ENCODE data around the gene TMEM214.

TMEM214 gene

DNA sequence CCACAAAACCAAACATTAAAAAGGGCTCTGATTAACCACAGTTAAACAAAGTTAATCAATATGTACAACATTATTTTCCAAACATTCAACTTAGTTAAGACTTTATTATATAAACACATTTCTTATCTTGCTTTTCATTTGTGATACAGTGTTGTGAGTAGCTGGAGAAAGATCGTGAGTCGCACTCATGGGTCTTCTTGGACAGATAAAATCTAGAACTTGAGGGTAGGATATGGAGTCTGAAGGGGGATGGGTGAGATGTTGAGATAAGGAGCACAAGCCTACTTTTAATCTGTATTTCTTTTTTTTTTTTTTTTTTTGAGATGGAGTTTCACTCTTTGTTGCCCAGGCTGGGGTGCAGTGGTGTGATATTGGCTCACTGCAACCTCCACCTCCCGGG is 22.6 kb upstream of the TMEM214 start:
- peak; percentile 18 for DNase-seq

DNA sequence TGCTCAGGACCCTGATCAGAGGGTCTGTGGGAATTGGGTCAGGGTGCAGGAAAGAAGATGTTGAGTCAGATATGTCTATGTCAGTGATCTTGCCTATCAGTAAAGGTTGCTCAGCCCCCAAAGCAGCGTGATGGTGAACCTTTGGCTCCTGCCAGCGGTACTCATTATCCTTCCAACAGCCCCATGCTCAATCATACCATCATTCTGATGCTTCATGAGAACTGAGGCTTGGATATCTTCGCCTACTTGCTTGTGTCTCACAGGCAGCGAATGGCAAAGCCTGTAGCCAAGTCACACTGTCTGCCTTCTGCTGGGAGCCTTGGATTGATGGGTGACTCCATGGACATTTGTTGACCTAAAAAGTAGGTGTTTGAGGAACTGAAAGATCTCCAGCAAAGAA is 19.0 kb upstream of the TMEM214 start:
- DNase-seq, result no peak

- peak; percentile 42 for DNase-seq
These were observed 17.9 kb upstream of the TMEM214 start for GRCh38 chr2:27014771-27015433.

DNA sequence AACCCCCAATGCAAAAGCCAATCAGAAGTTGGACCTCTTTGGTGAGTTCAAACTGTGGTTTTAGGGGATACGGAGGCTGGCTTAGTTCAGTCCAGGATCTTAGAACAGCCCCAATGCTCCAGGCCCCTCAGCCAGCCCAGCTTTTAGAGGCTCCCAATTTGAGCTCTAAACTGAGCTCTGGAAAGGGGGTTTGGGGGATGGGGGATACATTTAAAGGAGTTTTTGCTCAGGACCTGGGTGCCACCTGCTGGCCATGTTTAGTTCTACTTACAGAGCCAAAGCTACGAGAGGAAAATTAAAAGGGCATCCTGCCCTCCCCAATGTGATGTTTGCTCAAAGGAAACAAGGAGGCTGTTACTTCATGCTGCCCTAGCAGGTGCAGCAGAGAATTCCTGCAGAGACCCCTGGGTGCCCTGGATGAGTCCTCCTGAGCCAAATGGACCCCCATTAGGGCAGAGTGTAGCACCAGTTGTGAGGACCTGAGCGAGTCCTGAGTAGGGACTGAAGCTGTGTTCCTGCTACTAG is 15.9 kb upstream of the TMEM214 start:
- peak; percentile 60 for DNase-seq

GRCh38 chr2:27018142-27018541 is 14.6 kb upstream of the TMEM214 start:
- DNase-seq, result peak; percentile 40

DNA sequence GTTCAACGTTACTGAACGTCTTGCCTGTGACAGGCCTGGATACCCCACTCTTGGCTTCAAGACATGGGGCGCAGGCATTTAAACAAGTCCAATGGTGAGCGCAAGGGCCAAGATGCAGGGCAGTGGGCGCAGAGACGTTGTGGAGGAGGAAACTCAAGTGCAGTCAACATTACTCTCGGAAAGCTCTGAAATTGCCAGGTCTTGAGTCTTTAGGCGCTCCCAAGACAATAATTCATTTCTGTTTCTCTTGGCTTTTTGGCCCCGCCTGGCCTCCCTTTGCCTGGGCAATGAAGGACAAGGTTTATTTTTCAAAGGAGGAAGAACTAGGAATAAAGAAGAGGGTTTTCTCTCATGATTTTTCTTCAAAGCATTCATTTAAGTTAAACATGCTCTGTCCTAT is 13.3 kb upstream of the TMEM214 start:
- no peak for DNase-seq

GRCh38 chr2:27019931-27020855 is 12.6 kb upstream of the TMEM214 start:
- DNase-seq, result no peak

DNA sequence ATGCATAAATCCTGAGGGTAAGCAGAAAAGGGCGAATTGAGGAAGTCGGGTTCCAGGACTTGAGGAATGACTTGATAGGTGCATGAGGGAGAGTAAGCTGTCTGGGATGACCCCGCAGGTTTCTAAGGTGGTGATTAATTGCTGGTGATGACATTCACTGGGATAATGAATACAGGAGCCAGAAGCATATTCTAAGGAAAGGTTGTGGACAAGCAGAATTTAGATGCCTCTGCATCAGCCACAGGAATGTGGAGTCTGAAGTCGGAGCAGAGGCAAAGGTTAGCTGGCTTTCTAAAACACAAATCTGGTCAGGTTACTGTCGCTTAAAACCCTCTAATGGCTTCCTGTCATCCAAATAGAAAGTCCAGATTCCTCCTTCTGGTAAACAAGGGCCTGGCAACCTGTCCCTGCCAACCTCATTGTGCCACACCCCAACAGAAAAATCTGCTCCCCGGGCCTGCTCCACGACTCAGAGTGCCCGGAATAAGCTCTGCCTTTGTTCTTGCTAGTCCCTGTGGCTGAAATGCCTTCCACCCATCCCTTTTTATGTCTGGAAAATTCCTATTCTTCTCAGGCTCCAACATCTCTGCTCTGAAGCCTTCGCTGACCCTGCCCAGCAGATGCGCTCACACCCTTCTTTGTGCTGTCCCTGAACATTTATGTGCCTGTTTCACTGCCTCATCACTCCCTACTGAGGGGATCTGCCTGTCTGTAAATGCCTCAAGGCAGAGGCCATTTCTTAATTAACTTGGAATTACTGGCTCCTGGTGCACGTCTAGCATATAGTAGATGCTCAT is 11.3 kb upstream of the TMEM214 start:
- DNase-seq, result no peak

GRCh38 chr2:27023740-27024139 is 9.0 kb upstream of the TMEM214 start:
- no peak for DNase-seq

GRCh38 chr2:27024188-27024587 is 8.6 kb upstream of the TMEM214 start:
- no peak for DNase-seq

DNA sequence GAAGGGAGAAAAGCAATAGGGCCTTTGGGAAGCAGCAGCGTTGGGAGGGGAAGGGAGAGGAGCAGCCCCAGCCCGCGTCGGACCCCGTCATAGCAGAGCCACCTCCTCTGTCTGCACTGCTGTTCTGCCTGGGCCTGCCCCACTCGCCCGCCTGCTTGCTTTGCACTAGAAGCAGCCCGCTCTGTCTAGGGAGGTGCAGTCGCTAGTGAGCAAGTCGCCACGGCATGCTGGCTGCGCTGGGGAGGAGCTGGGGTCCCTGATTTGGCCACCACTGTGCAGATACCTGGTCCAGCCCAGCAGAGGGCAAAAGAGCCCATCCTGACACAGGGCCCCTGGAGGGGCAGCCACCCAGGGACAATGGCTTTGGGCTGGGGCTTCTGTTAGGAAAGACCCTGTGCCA is 8.0 kb upstream of the TMEM214 start:
- no peak for DNase-seq

DNA sequence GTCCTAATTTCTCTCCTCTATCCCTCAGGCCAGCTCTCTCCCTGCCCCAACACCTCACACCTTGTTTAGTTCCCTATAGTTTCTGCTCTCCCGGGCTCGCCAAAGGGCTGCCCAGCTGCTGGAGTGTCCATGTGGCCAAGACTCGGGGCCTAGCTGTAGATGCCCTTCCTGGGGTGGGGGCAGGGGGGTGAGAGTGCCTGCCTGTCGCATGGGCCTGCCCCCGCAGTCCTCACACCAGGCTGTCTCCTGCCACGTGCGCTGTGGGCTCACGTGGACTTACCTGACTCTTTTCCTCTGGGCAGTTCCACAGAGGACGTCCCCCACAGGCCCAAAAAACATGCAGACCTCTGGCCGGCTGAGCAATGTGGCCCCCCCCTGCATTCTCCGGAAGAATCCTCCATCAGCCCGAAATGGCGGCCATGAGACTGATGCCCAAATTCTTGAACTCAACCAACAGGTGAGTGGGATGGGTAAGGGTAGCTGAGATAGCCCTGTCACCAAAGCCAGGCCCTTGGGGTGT is 7.4 kb upstream of the TMEM214 start:
- no peak for DNase-seq

GRCh38 chr2:27025861-27026851 is 6.6 kb upstream of the TMEM214 start:
- DNase-seq, result no peak

GRCh38 chr2:27027211-27027651 is 5.5 kb upstream of the TMEM214 start:
- DNase-seq, result no peak

DNA sequence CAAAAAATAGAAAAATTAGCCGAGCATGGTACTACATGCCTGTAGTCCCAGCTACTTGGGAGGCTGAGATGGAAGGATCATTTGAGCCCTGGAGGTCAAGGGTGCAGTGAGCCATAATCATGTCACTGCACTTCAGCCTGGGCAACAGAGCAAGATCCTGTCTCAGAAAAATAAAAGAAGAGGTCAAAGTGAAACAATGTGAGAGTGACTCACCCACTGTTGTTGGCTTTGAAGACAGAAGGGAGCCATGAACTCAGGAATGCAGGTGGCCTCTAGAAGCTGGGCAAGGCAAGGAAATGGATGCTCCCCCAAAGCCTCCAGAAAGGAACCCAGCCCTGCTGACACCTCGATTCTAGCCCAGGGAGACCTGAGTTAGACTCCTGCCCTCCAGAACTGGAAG is 3.7 kb upstream of the TMEM214 start:
- DNase-seq, result no peak

- DNase-seq, result no peak
These were observed 588 bp downstream of the TMEM214 start for GRCh38 chr2:27033253-27033852.

DNA sequence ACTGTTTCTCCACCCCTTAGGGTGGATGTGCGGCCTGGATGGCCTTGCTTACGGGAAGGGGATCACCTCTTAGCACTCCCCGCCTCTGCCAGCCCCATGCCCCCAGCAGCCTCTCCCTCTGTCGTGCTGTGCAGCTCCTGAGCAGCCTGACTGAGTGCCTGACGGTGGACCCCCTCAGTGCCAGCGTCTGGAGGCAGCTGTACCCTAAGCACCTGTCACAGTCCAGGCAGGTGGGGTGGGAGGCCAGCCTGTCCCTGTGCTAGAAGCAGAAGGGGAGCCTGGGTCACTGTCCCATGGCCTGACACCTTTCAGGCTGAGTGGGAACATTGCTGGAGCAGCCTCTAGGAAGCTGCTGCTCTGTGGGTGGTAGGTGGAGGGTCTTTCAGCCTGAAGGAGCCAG is 5.2 kb downstream of the TMEM214 start:
- DNase-seq, result no peak

- DNase-seq, result no peak
These were observed 6.0 kb downstream of the TMEM214 start for GRCh38 chr2:27038631-27039339.

DNA sequence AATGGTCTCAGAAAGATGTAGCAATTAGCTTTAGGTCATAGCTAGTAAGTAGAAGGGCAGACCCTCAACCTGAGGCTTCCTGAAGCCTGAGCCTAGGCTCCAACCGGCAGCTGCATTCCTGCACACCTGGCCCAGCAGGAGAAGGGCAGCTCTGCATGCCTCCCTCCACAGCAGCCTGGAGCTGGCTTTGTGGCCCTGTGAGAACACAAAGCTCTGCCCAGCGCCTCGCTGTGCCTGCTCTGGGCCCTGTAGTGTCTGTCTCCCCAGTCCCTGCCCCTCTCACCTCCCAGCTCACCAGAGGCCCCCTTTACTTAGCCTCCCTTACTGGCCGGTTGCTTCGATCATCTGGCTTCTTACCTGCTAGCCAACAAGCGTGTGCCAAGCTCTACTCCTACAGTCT is 6.7 kb downstream of the TMEM214 start:
- no peak for DNase-seq

DNA sequence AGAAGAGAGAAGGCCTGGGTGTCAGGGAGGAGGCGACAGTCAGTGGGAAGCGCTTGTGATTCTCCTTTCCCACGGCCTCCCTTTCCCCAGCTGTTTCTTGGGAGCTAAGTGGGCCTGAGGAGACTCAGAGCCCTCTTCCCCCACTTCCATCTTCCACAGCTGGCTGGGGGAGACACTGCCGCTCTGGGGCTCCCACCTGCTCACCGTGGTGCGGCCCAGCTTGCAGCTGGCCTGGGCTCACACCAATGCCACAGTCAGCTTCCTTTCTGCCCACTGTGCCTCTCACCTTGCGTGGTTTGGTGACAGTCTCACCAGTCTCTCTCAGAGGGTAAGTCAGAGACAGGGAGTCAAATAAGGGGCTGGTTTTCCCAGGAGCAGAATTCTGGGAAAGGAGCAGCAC is 7.1 kb downstream of the TMEM214 start:
- DNase-seq, result no peak

DNA sequence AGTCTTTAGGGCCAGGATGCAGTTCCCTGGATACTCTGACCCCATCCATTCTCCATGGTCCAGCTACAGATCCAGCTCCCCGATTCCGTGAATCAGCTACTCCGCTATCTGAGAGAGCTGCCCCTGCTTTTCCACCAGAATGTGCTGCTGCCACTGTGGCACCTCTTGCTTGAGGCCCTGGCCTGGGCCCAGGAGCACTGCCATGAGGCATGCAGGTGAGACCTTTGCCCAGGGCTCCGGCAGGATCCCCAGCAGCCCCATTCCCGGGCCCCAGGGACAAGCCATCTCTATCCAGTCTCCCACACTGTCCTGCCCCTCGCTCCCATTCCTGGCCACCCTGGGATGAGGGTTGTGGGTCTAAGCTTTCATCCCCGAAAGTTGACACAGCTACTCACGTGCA is 7.5 kb downstream of the TMEM214 start:
- DNase-seq, result no peak

Measured in activated CD8-positive, alpha-beta memory T cell treated with anti-CD3 and anti-CD28 coated beads, Interleukin-2, amount 50 U/mL, for 48 hours (primary cell).